HG03159 (cell line): ENCODE data around the gene MSI2.
"Not testable (repeated sequence)": the region's sequence is repeated elsewhere in the genome, so short reads cannot be mapped to it uniquely, and the experiment has no call there.

Experiments used
- ATAC-seq: cut with Tn5 transposase; IDR thresholded peaks from one replicate; pipeline ENCODE4 v1.9.1; 2021; ENCODE audit warnings: mild to moderate bottlenecking, moderate library complexity; ENCODE audit not compliant: unreplicated experiment

Gene MSI2

GRCh38 chr17:57621791-57622190 is 365.5 kb downstream of the MSI2 start:
- ATAC-seq, result not testable (repeated sequence)

- no peak for ATAC-seq
These were observed 366.0 kb downstream of the MSI2 start for GRCh38 chr17:57622306-57622682.

GRCh38 chr17:57622683-57623433 is 366.5 kb downstream of the MSI2 start:
- peak; percentile 68 for ATAC-seq

- peak; percentile 37 for ATAC-seq
These were observed 367.3 kb downstream of the MSI2 start for GRCh38 chr17:57623620-57624019.

GRCh38 chr17:57624386-57624785 is 368.1 kb downstream of the MSI2 start:
- ATAC-seq, result no peak

- ATAC-seq, result no peak
These were observed 369.2 kb downstream of the MSI2 start for GRCh38 chr17:57625511-57625910.

- ATAC-seq, result no peak
These were observed 369.6 kb downstream of the MSI2 start for GRCh38 chr17:57625957-57626356.

GRCh38 chr17:57626520-57627210 is 370.3 kb downstream of the MSI2 start:
- no peak for ATAC-seq

- ATAC-seq, result no peak
These were observed 371.3 kb downstream of the MSI2 start for GRCh38 chr17:57627591-57627990.

GRCh38 chr17:57628421-57628820 is 372.1 kb downstream of the MSI2 start:
- no peak for ATAC-seq

GRCh38 chr17:57629470-57629869 is 373.1 kb downstream of the MSI2 start:
- peak; percentile 72 for ATAC-seq

- no peak for ATAC-seq
These were observed 373.6 kb downstream of the MSI2 start for GRCh38 chr17:57629886-57630285.

- ATAC-seq, result no peak
These were observed 374.4 kb downstream of the MSI2 start for GRCh38 chr17:57630736-57631135.

- ATAC-seq, result no peak
These were observed 375.5 kb downstream of the MSI2 start for GRCh38 chr17:57631871-57632270.

- no peak for ATAC-seq
These were observed 376.0 kb downstream of the MSI2 start for GRCh38 chr17:57632294-57632693.

GRCh38 chr17:57633236-57633635 is 376.9 kb downstream of the MSI2 start:
- no peak for ATAC-seq

- no peak for ATAC-seq
These were observed 378.6 kb downstream of the MSI2 start for GRCh38 chr17:57634713-57635465.

- ATAC-seq, result no peak
These were observed 380.0 kb downstream of the MSI2 start for GRCh38 chr17:57636274-57636673.

GRCh38 chr17:57636985-57637665 is 380.8 kb downstream of the MSI2 start:
- no peak for ATAC-seq

- no peak for ATAC-seq
These were observed 381.3 kb downstream of the MSI2 start for GRCh38 chr17:57637666-57638010.

GRCh38 chr17:57638284-57638683 is 382.0 kb downstream of the MSI2 start:
- ATAC-seq, result no peak
